Astrocyte of the hippocampus (primary cell): ENCODE measurements around the gene KLF16.
A peak's percentile ranks its signal among the peaks of the same experiment; 100 is the strongest.

ENCODE experiments used
- DNase-seq: peaks from one replicate; pipeline ENCODE4 v3.0.0; 2011; ENCODE audit warnings: low read depth, low spot score

KLF16 gene

DNA sequence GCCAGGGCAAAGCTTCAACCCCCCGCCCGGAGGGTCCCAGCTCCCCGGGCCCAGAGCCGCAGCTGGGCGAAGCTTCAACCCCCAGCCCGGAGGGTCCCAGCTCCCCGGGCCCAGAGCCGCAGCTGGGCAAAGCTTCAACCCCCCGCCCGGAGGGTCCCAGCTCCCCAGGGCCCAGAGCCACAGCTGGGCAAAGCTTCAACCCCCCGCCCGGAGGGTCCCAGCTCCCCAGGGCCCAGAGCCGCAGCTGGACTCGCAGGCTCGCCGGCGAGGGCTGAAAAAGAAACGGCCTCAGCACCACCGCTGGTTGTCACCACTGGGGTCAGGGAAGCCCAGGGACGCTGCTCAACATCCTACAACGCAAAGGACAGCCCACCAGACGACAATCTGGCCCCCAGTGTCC lies 20.3 kb downstream of the KLF16 start:
- DNase-seq = no peak

DNA sequence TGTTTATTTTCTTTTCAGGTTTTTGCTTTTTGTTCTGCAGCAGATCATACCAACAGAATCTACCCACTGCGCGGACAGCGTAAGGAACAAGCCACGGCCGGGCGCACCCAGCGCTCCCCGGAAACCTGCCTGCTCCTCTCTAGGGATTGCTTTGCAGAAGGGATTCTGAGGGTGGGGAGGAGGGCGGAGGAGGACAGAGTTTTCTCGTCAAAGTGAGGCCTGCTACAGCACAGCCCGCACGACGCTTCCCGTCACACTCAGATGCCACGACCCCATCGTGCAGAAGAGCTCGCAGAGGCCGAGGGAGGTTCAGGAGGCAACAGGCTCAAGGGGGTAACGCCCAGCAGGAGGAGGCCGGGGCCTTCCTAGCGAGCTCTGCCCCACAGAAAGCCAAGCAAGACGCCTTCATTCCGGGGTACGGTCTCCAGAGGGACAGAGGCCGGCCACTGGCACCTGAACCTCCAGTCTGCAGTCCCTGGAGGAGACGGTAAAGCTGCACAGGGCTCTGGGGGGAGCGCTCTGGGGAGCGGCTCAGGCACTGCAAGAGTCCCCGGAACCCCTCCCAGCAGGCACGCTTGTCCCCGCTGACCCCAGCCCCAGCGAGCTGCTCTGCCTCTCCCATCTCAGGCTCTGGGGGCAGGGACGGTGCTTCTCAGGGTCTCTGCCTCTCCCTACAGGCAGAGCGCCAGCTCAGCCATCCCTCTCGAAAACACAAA lies 22.0 kb downstream of the KLF16 start:
- DNase-seq = no peak

DNA sequence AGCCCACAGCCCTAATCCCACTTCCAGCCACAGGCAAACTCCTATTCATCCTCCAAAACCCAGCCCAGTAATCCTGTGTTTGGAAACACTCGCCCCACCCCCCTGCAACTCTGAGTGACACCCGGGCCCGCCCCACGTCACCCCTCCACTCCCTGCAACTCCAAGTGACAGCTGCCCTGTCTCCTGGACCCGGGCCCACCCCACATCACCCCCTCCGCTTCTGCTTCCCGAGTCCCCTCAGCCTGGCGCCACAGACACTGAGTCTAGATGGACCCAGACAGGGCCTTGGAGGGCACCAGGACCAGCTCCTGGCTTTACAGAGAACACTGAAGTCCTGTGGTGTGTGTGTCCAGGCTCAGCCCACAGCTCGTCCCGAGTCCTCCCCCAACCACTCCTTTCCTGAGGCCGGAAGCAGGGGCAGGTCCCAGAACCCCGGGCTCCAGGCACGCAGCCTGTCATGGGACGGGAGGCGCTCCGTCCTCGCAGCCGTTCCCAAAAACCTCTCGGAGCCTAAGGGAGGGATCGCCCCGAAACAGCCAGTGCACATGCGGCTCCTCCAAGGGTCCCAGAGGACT lies 22.8 kb downstream of the KLF16 start:
- no peak for DNase-seq

DNA sequence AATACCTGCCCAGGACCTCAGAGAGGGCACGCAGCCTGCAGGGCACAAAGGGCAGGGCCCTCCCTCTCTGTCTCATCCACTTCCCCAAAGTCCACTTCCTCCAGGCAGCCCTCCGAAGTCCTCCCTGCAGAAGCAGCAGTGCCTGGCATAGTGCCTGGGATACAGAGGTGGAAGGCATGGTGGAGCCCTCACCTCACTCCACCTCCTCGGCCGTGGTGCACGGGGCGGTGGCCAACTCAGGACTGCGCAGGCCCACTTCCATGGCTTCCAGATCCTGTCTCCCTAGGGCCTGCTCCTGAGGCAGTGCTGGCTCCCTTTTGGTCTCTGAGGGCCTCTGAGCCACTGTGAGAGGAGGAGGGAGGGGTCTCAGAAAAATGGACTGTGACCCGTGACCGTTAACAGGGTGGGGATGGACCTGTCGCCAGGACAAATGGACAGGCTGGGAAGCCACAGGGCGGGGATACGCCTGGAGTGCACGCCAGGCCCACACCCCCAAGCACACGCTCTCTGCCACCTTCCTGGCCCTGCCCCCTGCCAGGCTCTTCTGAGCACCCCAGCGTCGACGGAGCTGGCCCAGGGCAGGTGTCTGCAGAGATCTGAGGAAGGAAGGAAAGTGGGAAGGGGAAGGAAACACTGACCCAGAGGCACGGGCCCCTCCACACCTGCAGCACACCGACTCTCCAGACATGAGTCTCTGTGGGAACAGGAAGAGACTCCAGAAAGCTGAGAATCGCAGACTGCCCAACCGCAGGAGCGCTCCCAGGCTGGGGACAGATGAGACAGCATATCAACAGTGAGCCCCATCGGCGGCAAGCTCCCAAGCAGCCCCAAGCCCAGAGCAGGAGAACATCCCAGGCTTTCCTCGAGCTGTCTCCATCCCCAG lies 23.5 kb downstream of the KLF16 start:
- DNase-seq = no peak

DNA sequence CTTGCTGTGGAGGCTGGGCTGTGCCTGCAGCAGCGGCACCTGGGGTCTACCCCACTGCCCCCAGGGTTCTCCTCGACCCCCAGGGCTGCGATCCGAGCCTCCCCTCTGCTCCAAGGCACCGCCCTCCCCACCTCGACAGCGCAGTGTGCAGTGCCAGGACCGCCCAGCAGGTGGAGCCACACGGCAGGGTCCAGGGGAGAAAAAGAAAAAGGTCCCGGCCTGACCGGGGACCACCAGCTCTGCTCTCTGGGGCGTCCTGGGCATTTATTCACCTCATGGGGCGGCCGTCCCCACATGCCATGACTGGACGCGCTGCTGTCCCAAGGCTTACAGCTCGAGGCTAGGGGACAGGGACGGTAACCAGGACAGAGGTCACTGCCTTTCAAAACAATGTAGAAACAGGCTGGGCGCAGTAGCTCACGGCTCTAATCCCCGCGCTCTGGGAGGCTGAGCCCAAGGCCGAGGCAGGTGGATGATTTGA lies 25.7 kb downstream of the KLF16 start:
- DNase-seq = peak; percentile 66

DNA sequence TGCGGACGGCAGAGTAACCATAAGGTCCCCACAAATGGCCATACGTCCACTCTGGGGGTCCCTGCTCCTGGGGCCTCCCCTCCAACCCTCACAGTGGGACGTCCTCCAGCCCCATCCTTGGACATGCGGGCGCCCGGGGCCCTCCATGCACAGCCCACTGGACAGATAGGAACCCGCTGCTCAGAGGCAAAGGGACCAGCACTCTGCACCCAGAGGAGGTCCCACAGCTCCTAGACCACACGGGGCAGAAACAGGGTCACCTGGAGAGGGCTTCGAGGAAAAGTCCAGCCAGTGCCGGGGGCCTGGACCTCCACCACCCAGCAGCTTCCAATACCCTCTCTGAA lies 26.2 kb downstream of the KLF16 start:
- no peak for DNase-seq

DNA sequence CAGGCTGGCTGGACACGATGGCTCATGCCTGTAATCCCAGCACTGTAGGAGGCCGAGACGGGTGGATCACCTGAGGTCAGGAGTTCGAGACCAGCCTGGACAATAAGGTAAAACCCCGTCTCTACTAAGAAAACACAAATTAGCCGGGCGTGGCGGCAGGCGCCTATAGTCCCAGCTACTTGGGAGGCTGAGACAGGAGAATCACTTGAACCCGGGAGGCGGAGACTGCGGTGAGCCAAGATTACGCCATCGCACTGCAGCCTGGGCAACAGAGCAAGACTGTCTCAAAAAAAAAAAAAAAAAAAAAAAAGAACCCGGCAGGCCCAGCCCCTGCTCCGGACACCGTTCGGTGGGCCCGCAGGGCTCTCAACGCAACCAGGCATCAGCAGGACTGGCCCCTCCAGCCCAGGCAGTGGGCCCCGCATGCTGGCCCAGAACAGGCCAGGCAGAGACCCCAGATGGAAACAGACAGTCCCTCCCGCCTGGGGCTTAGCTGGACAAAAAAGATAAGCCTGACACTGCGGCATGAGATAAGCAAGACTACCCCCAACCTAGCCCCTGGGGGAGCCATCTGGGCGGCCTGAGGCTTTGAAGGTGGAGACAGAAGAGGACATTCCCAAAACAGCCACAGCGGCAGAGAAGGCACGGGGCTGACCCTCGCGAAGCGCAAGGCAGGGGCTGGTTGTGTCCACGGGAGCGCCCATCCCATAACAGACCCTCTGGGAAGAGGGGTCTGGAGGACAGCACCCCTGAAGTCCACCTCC lies 26.7 kb downstream of the KLF16 start:
- DNase-seq = no peak

DNA sequence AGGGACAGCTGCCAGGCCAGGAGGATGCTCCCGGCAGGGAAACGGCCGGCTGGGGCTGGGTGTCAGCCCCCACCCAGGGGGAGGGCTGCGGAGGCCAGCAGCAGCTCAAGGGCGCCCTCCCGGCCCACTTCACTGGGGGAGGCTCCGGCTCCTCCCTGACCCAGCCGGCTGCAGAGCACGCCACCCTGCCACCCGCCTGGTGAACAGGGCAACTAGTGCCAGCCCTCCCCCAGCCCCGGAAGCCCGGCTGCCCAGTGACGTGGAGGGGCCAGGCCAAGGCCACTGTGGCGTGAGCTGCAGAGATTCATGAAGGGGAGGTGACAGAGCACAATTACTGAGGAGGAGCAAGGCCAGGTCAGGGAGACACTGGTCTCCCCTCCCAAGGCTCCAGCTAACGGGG lies 29.8 kb downstream of the KLF16 start:
- no peak for DNase-seq

DNA sequence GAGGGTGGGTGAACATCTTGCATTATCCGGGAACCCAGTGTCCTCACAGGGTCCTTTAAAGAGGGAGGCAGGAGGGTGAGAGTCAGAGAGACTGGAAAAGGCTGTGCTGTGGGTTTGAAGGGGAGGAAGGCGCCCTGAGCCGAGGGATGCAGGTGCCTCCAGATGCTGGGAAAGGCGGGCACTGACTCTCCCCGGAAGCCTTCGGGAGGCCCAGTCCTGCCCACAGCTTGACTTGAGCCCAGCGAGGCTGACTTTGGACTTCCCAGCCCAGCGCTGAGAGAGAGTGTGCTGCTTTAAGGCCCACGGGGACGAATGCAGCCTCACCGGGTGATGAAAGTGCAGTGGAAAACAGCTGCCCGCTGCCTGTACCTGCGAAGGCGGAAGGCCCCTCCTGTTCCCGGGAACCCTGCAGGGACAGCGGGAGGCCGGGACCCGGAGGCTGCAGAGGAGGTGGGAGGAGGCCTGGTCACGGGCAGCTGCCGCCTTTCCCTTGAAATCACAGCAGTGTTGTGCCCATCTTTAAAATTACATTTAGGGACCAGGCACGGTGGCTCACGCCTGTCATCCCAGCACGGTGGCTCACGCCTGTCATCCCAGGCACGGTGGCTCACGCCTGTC lies 31.2 kb downstream of the KLF16 start:
- DNase-seq = no peak

DNA sequence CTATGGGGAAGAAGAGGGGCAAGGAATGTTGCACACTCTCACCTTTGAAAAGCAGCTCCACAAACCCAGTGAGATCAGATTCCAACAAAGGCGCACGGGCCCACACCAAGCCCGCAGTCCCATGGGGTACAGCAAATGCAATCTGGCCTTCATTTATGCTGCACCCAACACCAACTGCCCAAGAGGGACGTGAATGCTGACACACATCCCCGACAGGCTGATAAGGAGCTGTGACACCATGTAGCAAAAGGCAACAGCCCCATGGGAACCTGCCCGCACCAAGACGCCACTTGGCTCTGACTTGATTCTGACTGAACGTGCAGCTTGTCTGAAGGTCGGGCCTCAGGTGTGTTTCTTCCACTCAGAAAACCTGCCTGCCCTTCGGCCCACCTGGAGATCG lies 32.4 kb downstream of the KLF16 start:
- DNase-seq = no peak

DNA sequence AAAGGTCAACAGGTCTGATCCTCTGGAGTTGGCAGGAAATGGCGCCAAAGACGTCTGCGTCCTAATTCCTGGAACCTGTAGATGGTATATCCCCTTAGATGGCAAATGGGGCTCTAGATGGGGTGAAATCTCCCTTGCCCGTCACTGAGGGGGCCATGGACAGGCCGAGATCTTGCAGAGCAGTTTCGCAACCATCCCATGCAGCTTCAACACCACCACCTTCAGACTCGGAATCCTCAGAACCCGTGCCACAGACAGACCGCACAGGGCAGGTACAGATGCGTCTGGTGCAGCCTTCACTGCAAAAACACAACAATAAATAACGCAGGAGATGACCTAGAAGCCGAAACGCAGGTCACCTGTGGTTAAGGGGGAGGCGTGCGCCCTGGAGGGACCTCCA lies 32.8 kb downstream of the KLF16 start:
- no peak for DNase-seq

DNA sequence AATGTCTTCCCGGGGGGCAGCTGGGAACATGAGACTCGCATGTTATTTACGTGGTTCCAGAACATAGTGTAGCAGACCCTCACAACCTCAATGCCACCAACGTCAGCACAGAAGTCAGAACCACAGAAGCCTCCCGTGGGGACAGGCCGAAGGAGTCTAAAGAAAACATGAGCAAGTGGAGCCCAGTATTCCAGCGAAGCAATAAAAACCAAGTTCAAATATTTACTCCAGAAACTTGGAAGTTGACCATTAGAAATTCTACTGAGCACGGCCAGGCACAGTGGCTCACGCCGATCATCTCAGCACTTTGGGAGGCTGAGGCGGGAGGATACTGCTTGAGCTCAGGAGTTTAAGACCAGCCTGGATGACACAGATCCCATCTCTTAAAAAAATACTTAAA lies 33.4 kb downstream of the KLF16 start:
- DNase-seq = no peak

DNA sequence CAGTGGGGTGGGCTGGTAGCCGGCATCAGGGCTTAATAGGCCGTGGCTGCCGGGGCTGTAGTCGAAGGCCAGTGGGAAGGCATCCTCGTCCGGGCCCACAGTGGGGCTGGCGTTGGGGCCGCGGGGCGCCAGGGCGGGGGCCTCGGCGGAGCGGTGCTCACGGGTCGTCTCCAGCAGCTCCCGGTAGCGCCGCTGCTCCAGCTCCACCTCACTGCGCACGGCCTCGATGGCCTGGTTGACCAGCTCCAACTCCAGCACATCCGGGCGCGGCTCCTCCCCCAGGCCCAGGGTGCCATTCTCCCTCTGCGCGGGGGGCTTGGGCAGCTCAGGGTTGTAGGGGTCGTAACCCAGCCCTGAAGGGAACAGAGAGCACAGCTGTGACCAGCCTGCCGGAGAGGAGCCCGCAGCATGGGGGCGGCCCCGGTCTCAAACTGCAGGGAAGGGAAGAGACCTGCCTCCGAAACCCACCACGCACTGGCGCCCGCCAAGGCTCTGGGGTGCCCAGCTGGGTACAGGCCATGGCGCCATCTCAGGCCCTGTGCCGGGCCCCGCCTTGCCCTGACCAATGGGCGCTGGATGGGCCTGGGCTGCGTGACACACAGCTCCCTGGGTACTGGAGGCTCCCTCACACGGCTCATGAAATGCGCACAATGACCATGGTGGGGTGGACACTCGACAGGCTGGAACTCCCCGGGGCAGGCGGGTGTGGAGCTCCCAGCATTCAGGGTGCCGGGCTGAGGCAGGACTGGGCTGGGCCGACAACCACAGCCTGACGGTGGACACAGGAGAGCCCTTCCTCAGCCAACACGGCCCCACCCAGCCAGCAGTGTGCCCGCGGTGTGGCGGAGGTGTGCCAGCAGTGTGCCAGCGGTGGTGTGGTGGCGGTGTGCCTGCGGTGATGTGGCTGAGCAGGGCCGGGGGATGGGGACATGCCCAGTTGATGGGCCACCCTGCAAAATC lies 34.8 kb downstream of the KLF16 start:
- DNase-seq = no peak

DNA sequence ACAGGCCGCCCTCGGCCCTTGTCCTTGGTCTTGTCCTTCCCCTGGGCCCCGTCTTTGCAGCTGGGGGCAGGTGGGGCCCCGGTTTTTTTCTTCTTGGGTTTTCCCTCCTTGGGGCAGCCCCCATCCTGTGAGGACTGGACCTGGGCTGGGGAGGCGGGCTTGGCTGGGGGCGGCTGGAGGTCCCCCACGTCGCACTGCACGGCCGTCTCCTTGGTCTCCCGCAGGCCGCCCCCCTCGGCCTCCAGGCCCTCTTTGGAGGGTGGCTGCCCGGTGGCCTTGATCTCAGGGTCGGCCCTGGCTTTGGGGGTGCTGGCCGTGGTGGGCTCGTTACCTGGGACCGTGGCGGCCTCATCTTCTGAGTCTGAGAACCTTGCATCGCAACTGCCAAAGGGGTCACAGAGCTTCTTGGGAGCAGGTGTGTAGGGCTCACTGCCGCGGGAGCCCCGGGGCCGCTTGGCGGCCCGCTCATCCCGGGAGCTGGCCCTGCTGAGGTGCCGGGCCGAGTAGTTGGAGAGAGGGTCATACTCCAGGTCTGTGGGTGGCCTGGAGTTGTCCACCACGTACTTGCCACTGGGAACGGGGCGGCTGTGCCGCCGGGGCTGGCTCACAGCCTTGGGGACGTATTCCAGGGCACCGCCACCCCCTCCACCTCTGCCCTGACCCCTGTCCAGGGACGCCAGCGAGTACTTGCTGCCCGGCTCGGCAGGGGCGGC lies 35.7 kb downstream of the KLF16 start:
- no peak for DNase-seq

DNA sequence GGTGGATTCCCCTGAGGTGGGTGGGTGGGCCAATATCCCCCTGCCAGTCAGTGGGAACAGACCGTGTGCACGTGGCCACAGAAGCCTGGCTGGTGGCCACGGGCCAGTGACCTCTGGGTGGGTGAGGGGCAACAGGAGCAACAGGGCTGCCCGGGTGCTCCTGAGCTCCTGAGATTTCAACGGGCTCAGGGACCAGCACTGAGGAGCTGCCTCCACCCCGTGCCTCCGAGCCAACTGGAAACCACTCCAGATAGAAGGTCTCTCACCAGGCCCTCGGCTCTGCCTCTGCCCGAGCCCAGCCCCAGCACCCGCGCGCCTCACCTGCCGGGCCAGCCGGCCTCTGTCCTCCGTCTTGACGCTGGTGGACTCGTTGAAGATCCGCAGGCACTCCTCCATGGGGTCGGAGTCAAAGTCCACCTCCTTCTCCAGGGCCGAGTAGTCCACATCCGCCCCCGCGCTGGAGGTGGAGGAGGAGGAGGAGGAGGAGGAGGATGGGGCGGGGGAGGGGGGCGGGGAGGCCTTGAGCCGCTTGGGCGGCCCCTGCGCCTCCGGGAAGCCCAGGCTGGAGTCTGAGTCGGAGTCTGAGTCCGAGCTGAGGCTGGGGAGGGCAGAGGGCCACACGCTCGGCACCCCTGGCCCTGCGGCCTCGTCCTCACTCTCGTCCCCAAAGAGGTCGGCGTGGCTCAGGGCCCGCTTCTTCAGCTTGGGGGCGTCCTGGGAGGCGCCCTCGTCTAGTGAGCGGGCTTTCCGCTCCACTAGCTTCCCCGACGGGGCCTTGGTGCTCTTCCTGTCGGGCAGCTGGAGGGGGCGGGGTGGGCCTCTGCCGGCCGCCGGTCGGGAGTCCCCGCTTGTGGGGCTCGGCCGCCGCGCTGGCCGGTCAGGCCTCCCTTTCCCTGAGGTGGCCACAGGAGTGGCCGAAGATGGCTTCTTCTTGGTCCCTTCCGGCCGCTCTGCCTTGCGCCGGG lies 36.5 kb downstream of the KLF16 start:
- DNase-seq = no peak

DNA sequence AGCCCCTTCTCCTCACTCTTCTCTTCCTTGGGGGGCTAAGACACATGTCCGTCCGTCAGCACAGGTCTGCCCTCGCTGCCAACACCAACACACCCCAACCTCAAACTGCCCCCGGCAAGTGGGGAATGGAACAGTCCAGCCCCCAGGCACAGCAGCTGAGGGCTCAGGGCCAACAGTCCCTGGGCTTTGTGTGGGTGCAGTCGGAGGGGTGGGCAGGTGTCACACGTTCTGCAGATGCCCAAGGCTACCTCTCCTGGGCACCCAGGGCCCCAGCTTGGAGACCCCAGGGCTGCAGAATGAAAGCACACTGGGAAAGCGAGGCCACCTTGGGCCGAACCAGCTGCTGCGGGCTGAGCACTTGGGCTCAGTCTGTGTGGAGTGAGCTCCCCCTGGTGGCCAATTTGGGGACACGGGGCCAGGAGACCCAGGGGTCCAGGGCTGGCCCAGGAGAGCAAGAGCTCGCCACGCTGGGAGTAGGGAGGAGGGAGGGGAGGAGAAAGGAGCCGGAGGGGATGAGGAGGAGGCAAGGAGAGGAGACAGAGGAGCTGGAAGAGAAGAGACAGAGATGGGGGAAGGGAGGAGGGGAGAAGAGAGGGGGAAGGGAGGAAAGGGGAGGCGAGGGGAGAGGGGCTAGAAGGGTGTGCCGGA lies 37.3 kb downstream of the KLF16 start:
- DNase-seq = peak; percentile 87

DNA sequence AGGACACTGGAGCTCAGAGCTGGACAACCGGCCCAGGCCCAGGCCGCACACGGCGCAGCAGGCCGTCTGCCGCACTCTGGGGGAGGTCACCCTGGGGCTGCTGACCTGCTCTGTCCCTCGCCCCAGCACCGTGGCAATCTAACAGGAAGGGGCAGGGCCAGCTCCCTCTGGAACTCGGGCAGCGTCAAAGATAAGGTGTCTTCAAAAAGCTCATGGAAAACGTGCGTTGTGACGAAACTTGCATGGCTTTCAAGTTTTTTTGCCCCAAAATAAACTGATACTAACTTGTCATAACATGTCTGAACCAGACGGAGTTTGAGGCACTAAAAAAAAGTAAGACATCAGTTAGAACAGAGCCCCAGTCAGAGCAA lies 39.1 kb downstream of the KLF16 start:
- no peak for DNase-seq
